ENCODE results near the gene IGFBP2. TPM values are rescaled to one million over a fixed set of nuclear protein-coding genes. Genes with fewer than 3 reads are reported as not detected.

The IGFBP2 gene
- total RNA-seq, 1 donor from 2014 or later = 252 TPM

GRCh38 chr2:216671081-216671411 lies 37.8 kb downstream of the IGFBP2 start:
- Mint-ChIP-seq H3K4me1 (ENCODE audit: unreplicated experiment) (peaks cover 7% of the 10 kb centered on the region), H3K4me3 (no peak overlapping the region), H3K36me3 (peaks cover 4% of the 10 kb centered on the region), H3K27ac (no peak overlapping the region), H3K27me3 (peaks cover 7% of the 10 kb centered on the region), H3K9me3 (no peaks in the 10 kb centered on the region)
- DNase-seq (ENCODE audit: extremely low spot score, unreplicated experiment) = no peak
- TF ChIP-seq, protein P1, sequence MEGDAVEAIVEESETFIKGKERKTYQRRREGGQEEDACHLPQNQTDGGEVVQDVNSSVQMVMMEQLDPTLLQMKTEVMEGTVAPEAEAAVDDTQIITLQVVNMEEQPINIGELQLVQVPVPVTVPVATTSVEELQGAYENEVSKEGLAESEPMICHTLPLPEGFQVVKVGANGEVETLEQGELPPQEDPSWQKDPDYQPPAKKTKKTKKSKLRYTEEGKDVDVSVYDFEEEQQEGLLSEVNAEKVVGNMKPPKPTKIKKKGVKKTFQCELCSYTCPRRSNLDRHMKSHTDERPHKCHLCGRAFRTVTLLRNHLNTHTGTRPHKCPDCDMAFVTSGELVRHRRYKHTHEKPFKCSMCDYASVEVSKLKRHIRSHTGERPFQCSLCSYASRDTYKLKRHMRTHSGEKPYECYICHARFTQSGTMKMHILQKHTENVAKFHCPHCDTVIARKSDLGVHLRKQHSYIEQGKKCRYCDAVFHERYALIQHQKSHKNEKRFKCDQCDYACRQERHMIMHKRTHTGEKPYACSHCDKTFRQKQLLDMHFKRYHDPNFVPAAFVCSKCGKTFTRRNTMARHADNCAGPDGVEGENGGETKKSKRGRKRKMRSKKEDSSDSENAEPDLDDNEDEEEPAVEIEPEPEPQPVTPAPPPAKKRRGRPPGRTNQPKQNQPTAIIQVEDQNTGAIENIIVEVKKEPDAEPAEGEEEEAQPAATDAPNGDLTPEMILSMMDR (conservative IDR thresholded peaks at IDR 0.05) = no peak

DNA sequence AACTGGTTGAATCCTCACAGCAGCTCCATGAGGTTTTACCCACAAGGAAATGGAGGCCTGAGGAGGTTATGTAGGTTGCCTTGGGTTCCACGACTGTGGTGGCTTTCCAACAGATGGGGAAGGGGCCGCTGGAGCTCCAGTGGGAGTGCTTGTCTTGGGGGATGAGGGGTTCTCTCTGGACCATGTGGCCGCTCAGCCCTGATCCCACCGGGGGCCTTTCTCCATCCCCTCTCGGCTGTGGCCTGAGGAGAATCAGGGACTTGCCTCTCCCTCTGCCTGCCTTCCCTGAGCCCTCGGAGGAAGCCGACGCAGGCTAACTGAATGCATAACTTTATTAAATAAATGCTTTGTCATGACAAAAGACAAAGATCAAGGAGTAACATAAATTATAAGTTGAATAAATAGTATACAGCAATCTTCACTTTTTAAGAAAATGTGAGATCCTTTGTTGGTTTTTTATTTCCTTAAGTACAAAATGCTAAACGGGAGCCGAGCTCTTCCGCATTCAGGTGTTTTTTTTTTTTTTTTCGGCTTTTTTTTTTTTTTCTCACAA lies 38.6 kb downstream of the IGFBP2 start:
- Mint-ChIP-seq H3K36me3 (peaks cover 4% of the 10 kb centered on the region), H3K4me3 (no peak overlapping the region), H3K27me3 (peaks cover 7% of the 10 kb centered on the region), H3K27ac (no peak overlapping the region), H3K9me3 (no peaks in the 10 kb centered on the region), H3K4me1 (ENCODE audit: unreplicated experiment) (no peaks in the 10 kb centered on the region)
- DNase-seq (ENCODE audit: extremely low spot score, unreplicated experiment) = no peak
- TF ChIP-seq, protein P1 (conservative IDR thresholded peaks at IDR 0.05) = no peak

DNA sequence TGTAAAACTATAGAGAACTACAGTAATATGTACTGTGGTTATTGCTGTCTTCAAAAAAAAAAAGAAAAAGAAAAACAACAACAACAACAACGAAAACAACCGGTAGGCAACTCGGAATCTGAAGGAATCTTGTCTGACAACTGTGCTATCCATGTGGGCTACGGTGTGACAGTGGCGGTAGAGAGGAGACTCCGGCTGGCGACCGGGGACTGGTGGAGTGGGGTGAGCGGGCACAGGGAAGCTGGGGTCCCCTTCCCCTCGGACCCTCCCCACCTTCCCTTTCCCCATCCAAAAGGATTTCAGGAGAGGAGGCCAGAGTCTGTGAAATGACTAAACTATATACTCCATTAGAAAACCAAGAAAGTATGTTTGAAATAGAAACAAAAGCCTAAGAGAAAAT lies 39.2 kb downstream of the IGFBP2 start:
- H3K36me3 Mint-ChIP-seq = peaks cover 4% of the 10 kb centered on the region
- peaks cover 7% of the 10 kb centered on the region for H3K27me3 Mint-ChIP-seq
- H3K4me3 Mint-ChIP-seq = no peak overlapping the region
- no peak overlapping the region for H3K27ac Mint-ChIP-seq
- H3K9me3 Mint-ChIP-seq = no peaks in the 10 kb centered on the region
- no peak for DNase-seq (ENCODE audit: extremely low spot score, unreplicated experiment)
- TF ChIP-seq, protein P1 (conservative IDR thresholded peaks at IDR 0.05) = no peak
- no peaks in the 10 kb centered on the region for H3K4me1 Mint-ChIP-seq (ENCODE audit: unreplicated experiment)

DNA sequence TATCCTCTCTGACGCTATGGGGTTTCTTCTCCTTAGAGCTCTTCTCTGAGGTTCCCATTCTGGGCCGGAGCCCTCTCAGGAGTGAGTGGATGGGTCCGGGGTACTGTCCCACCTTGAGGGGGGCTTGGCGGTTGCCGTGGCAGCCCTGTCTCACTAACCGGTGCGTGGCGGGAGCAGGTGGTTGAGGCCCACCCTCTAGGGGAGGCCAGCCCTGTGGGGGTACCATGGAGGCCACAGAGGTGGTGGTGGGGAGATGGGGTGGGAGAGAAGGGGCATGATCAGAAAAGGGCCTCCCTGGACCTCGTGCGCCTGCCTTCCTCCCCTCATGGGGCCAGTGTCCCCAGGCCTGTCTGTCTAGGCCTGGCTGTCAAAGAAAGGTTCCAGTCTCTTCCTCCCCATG lies 39.8 kb downstream of the IGFBP2 start:
- TF ChIP-seq, protein P1 (conservative IDR thresholded peaks at IDR 0.05) = no peak
- H3K27ac Mint-ChIP-seq = no peak overlapping the region

GRCh38 chr2:216673609-216674008 lies 40.4 kb downstream of the IGFBP2 start:
- H3K4me1 Mint-ChIP-seq (ENCODE audit: unreplicated experiment) = no peaks in the 10 kb centered on the region
- no peaks in the 10 kb centered on the region for H3K9me3 Mint-ChIP-seq
- H3K27me3 Mint-ChIP-seq = peaks cover 7% of the 10 kb centered on the region
- TF ChIP-seq, protein P1 (conservative IDR thresholded peaks at IDR 0.05) = no peak
- H3K27ac Mint-ChIP-seq = no peak overlapping the region
- no peak overlapping the region for H3K4me3 Mint-ChIP-seq
- peaks cover 10% of the 10 kb centered on the region for H3K36me3 Mint-ChIP-seq
- no peak for DNase-seq (ENCODE audit: extremely low spot score, unreplicated experiment)

More for the DNA sequence above, 39.8 kb downstream of the IGFBP2 start:
- H3K27me3 Mint-ChIP-seq = peaks cover 7% of the 10 kb centered on the region
- H3K4me3 Mint-ChIP-seq = no peak overlapping the region
- H3K4me1 Mint-ChIP-seq (ENCODE audit: unreplicated experiment) = no peaks in the 10 kb centered on the region
- no peaks in the 10 kb centered on the region for H3K9me3 Mint-ChIP-seq
- no peak for DNase-seq (ENCODE audit: extremely low spot score, unreplicated experiment)
- H3K36me3 Mint-ChIP-seq = peaks cover 10% of the 10 kb centered on the region

GRCh38 chr2:216674376-216674775 lies 41.2 kb downstream of the IGFBP2 start:
- TF ChIP-seq, protein P1 (conservative IDR thresholded peaks at IDR 0.05) = no peak
- no peak for DNase-seq (ENCODE audit: extremely low spot score, unreplicated experiment)
- Mint-ChIP-seq H3K36me3 (peaks cover 10% of the 10 kb centered on the region), H3K27me3 (peaks cover 7% of the 10 kb centered on the region), H3K27ac (no peak overlapping the region), H3K4me1 (ENCODE audit: unreplicated experiment) (peaks cover 3% of the 10 kb centered on the region), H3K4me3 (no peak overlapping the region), H3K9me3 (no peaks in the 10 kb centered on the region)

All from type B pancreatic cell (in vitro differentiated cells).